Fibroblast of the aortic adventitia (primary cell): Measurements from ENCODE around the gene KIF5C. TPM values are rescaled to one million over a fixed set of nuclear protein-coding genes. Genes with fewer than 3 reads are reported as not detected.

Source experiments
- DNase-seq: peaks from one replicate; pipeline ENCODE4 v3.0.0-alpha.2; 2010; ENCODE audit warnings: low read depth
- H3K4me3 ChIP-seq: 2 replicates; pipeline ENCODE4 v1.5.1; 2011; ENCODE audit warnings: low read depth, mild to moderate bottlenecking, control low read depth, low read length, moderate library complexity
- total RNA-seq: library from RNA; depleted of rRNA; stranded (reverse); fragments of >200 nt; gene quantifications from 2 replicates; pipeline ENCODE4 v1.2.3, GENCODE V29; 2012; ENCODE audit warnings: low replicate concordance
- TF ChIP-seq, protein P1 (sequence below): IDR thresholded peaks from 2 replicates; pipeline ENCODE4 v1.5.1; 2011; ENCODE audit warnings: mild to moderate bottlenecking, low read length, control low read depth, inconsistent platforms; ENCODE audit not compliant: insufficient read depth

Gene KIF5C
- total RNA-seq, 1 donor: 0.09 TPM

DNA sequence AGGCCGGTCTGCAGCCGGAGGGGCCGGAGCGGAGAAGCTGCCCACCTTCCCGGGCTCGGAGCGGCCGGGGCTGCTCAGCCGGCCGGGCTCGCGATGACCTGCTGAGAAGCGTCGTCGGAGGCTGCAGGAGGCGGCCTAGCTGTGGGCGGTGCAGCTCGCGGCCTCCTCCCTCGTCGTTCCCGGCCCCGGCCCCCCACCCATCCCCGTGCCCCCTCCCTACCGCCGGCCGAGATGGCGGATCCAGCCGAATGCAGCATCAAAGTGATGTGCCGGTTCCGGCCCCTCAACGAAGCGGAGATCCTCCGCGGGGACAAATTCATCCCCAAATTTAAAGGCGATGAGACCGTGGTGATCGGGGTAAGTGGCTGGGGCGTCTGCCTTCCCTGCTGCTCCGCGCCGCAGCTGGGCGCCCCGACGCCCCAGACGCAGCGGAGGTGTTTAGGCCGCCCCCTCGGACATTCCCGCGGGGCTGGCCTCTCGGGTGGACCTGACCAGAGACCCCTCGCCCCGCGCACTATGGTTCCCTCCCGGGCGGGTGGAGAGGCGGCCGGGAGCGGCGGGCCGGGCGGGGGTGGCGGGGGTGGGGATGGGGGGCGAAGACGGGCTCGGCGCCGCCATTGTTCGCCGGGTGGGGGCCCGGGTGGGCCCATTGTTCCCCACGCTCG lies 492 bp downstream of the KIF5C start:
- no peak for DNase-seq
- TF ChIP-seq, protein P1, sequence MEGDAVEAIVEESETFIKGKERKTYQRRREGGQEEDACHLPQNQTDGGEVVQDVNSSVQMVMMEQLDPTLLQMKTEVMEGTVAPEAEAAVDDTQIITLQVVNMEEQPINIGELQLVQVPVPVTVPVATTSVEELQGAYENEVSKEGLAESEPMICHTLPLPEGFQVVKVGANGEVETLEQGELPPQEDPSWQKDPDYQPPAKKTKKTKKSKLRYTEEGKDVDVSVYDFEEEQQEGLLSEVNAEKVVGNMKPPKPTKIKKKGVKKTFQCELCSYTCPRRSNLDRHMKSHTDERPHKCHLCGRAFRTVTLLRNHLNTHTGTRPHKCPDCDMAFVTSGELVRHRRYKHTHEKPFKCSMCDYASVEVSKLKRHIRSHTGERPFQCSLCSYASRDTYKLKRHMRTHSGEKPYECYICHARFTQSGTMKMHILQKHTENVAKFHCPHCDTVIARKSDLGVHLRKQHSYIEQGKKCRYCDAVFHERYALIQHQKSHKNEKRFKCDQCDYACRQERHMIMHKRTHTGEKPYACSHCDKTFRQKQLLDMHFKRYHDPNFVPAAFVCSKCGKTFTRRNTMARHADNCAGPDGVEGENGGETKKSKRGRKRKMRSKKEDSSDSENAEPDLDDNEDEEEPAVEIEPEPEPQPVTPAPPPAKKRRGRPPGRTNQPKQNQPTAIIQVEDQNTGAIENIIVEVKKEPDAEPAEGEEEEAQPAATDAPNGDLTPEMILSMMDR: no peak
- peak overlapping the region; percentile 47 for H3K4me3 ChIP-seq

DNA sequence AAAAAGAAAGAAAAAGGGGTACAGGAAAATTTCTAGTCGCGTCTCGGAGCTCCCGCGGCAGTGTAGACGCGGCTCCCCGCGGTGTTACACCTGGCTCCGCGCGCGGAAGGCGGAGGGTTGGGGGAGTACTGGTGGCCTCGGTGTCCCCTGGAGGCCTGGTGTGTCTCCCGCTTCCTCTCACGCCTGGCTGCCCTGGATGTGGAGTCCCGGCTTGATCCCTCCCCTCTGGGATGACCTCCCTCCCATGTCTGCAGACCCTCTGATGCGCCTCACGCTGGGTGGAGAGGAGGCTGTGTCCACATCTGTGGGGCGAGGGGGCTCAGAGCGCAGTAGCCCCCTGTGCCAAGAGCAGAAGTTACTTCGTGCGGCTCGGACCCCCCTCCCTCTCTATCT lies 1.2 kb downstream of the KIF5C start:
- no peak overlapping the region for H3K4me3 ChIP-seq
- TF ChIP-seq, protein P1: no peak
- no peak for DNase-seq

DNA sequence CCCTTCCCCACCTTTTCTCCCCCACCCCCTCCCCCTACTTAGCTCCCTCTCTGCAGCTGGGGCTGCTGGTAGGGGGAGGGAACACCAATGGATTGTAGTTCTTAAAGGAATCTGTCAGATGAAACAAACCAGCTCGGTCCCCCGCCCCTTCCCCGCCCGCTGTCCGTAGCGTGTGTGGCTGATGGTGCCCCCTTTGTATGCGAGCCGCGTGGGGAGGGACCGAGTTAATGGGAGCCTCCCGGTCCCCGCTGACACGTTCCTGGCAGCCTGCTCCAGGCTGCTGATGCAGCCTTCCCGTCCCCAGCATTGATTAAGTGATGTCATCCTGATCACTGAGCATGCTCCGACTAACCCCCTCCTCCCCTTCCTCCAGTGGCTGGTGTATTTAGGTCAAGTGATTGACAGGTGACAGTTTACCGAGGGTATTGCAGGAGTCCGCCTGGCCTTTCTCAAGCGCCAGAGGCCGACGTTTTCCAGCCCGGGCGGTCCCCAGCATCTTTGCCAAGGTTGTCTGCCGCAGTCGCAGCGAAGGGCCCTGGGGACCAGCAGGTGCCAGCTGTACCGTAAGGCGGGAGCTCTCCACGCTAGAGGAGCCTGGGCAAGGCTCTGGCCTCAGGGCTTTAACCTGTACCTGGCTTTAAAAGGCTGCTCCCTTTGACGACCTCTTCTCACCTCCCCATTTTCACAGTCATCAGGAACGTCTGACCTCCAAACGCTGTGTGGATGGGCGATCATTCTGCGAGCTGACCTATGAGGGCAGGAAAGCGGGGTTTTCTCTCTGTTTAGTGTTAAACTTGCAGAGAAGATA lies 1.8 kb downstream of the KIF5C start:
- H3K4me3 ChIP-seq: no peak overlapping the region
- DNase-seq: no peak
- TF ChIP-seq, protein P1: no peak

DNA sequence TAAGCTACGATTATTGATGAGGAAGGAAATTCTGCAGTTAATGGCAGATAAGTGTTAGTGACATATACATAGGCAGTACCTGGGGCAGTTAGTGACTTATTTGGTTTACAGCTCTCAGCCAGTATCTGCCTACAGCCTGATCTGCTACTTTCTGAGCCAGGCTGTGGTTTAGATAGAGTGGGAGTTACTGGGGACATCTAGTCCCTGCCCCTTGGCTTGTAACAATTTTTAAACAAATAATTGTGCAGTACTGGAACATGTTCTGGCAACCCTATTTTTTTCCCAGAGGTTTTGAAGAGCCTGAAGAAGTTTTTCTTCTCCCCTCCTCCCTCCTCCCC lies 2.3 kb downstream of the KIF5C start:
- TF ChIP-seq, protein P1: no peak
- no peak for DNase-seq
- H3K4me3 ChIP-seq: no peak overlapping the region

DNA sequence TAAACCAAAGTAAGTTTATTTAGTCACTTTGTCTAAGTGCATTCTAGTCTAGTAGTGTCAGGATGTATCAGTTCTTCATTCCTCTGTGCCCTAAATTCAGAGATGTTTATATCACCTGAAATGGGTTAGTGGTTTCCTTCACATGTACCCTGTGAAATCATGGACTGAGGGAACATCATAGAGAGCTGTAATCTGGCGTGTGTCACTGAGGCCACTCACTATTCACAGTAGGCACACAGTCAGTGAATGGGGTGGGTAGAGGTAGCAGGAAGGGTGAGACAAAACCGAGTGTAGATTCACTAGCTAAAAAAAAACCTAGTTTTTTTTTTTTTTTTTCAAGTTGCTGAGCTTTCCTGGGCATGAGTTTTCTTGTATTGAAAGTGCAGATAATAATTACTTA lies 5.6 kb downstream of the KIF5C start:
- DNase-seq: no peak
- H3K4me3 ChIP-seq: no peak overlapping the region
- TF ChIP-seq, protein P1: no peak

DNA sequence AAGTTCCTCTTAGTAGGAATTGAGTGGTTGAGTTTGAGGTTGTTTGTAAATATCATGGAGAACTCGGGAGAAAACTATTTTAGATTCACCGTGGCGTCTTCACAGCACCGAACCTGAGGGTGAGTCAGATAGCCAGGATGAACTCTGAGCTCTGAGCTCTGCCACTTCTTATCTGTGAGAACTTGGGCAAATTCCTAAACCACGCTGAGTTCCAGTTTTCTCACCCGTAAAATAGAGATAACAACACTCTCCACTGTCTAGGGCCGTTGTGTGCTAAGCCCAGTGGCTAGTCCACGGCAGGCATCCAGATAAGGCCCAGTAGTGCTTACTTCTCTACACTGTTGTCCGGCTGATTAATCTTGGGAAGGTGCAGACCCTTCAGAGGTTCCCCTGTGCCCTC lies 7.0 kb downstream of the KIF5C start:
- TF ChIP-seq, protein P1: no peak
- H3K4me3 ChIP-seq: no peak overlapping the region
- DNase-seq: no peak
